PC-3 (cell line): ENCODE results near the gene SLC16A13. TPM values are rescaled to one million over a fixed set of nuclear protein-coding genes. Genes with fewer than 3 reads are reported as not detected.

Experiments used
- ATAC-seq: fragments of 200-7000 bp; cut with Tn5 transposase; 2 replicates; pipeline ENCODE4 v1.9.1; 2020; ENCODE audit warnings: mild to moderate bottlenecking, moderate library complexity
- BruUV-seq: library from RNA; stranded (reverse); fragments of 400-500 nt; replicated peaks from 2 replicates; lab custom pipeline; 2021; lab: Mats Ljungman, UMichigan
- CTCF ChIA-PET: fragments of 300-600 bp; sonication (Branson Sonifier 250); formaldehyde crosslinking; loops from one replicate; lab custom pipeline; 2022; ENCODE audit warnings: antibody characterized with exemption; lab: Charles Lee
- POLR2A ChIA-PET: fragments of 300-600 bp; sonication (Branson Sonifier 250); formaldehyde crosslinking; loops from one replicate; lab custom pipeline; 2022; ENCODE audit warnings: antibody characterized with exemption; ENCODE audit not compliant: unreplicated experiment; lab: Charles Lee
- DNase-seq: peaks from one replicate; pipeline ENCODE4 v3.0.0-alpha.2; 2015
- H2AFZ ChIP-seq: fragments of 300-600 bp; sonication (generic); 2 replicates; pipeline ENCODE4 v1.6.0; 2016; ENCODE audit warnings: antibody characterized with exemption, low read length
- H3F3A ChIP-seq: fragments of 300-600 bp; sonication (generic); one replicate; pipeline ENCODE4 v1.6.0; 2017; ENCODE audit warnings: antibody characterized with exemption, low read length, control low read depth, mild to moderate bottlenecking; ENCODE audit not compliant: unreplicated experiment
- H3K27ac ChIP-seq: fragments of 300-600 bp; sonication (generic); 2 replicates; pipeline ENCODE4 v1.5.1; 2016; ENCODE audit warnings: mild to moderate bottlenecking, low read length
- H3K27me3 ChIP-seq: fragments of 300-600 bp; sonication (generic); 2 replicates; pipeline ENCODE4 v1.6.1; 2016; ENCODE audit warnings: low read length, mixed read lengths
- H3K36me3 ChIP-seq: fragments of 300-600 bp; sonication (generic); 2 replicates; pipeline ENCODE4 v1.6.1; 2016; ENCODE audit warnings: low read depth, mixed run types, low read length, mixed read lengths
- H3K4me1 ChIP-seq: fragments of 300-600 bp; sonication (generic); 2 replicates; pipeline ENCODE4 v1.5.1; 2016; ENCODE audit warnings: low read length; ENCODE audit not compliant: insufficient read depth
- H3K4me2 ChIP-seq: fragments of 300-600 bp; sonication (generic); 2 replicates; pipeline ENCODE4 v1.6.0; 2016; ENCODE audit warnings: low read length
- H3K4me3 ChIP-seq: fragments of 300-600 bp; sonication (generic); 2 replicates; pipeline ENCODE4 v1.5.1; 2016; ENCODE audit warnings: mild to moderate bottlenecking, low read length, mixed read lengths
- H3K79me2 ChIP-seq: fragments of 300-600 bp; sonication (generic); 2 replicates; pipeline ENCODE4 v1.6.1; 2017; ENCODE audit warnings: low read length, mixed read lengths
- H3K9ac ChIP-seq: fragments of 300-600 bp; sonication (generic); 2 replicates; pipeline ENCODE4 v1.6.0; 2016; ENCODE audit warnings: mild to moderate bottlenecking, low read length
- H3K9me2 ChIP-seq: fragments of 300-600 bp; sonication (generic); replicated peaks from 2 replicates; pipeline ENCODE4 v1.6.1; 2016; ENCODE audit warnings: mixed run types, low read length, mixed read lengths
- H3K9me3 ChIP-seq: fragments of 300-600 bp; sonication (generic); 2 replicates; pipeline ENCODE4 v1.6.1; 2016; ENCODE audit warnings: low read length, mixed read lengths
- H4K20me1 ChIP-seq: fragments of 300-600 bp; sonication (generic); 2 replicates; pipeline ENCODE4 v1.6.1; 2016; ENCODE audit warnings: low read length, mixed read lengths
- EZH2 ChIP-seq: fragments of 300-600 bp; sonication (generic); IDR thresholded peaks from one replicate; pipeline ENCODE4 v1.6.1; 2017; ENCODE audit warnings: antibody characterized with exemption, mild to moderate bottlenecking, low read length; ENCODE audit not compliant: unreplicated experiment
- EZH2phosphoT487 ChIP-seq: fragments of 300-600 bp; sonication (generic); IDR thresholded peaks from 2 replicates; pipeline ENCODE4 v1.6.1; 2018; ENCODE audit warnings: mild to moderate bottlenecking, antibody characterized with exemption, low read length, borderline replicate concordance
- intact Hi-C: fragments of 100-400 bp; cut with micrococcal nuclease; formaldehyde crosslinking; loops from 2 replicates; pipeline ENCODE4 v1.9.0; 2023
- total RNA-seq: library from RNA; depleted of rRNA; stranded (reverse); fragments of >200 nt; gene quantifications from 2 replicates; pipeline ENCODE4 v1.2.3, GENCODE V29; 2014
- TF ChIP-seq, protein P1 (sequence below): fragments of 300-600 bp; sonication (generic); conservative IDR thresholded peaks from 2 replicates; pipeline ENCODE4 v1.5.1; 2017; ENCODE audit warnings: antibody characterized with exemption, low read depth, mild to moderate bottlenecking, low read length

Gene SLC16A13
- total RNA-seq, 1 experiment from 2014 or later: 0.62 TPM

DNA sequence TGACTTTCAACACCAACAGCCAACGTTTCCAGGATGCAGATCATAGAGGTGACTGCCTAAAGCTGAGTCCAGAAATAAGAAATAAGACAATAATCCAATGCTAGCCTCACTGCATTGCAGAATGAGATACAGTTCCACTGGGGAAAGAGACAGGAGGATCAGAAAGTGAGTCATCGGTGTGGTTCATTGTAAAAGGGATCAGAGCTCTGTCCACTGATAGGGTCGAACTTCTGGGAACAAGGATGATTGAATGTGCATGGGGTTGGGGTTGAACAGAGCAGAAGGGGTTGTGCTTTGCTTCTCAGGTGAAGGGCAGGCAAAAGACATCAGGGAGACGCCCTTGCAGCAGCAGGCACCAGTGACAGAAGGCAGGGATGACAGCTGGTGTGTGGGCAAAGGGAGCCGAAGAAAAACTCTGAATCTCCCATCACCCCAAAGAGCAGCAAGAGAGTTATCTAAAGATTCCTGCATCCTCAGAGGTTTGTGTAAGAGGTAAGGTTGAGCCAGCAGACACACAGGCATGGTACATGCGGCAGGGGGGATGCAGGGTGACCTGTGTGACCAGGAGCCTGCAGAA lies 27.8 kb downstream of the SLC16A13 start:
- POLR2A ChIA-PET: interaction anchor here (0.6 kb wide), 1 partner anchor 759 kb away, joined by 3 read pairs; no protein-coding TSS in a partner anchor

DNA sequence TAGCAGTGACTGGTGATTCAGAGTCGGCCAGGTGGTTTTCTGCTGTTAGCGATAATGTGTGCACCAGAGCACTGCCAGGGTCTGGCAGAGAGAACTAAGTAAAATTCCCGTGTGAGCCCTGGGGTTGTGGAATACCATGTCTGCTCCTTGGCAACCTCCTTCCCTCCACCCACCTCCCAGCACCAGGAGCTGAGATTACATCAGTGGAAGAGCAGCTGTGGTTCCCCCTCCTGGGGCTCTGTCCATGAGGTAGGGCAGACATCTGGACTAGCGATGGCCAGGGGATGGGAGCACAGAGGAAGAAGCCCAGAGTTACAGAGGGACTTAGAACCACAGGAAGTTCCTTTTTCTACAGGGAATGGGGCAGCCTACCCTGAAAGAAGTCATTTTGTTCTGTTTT lies 28.4 kb downstream of the SLC16A13 start:
- ChIA-PET CTCF (no interaction called here), POLR2A (no interaction called here)
- no peak for ATAC-seq

More for the DNA sequence above, 27.8 kb downstream of the SLC16A13 start:
- Histone ChIP-seq H3K36me3 (no peaks in the 10 kb centered on the region), H3K27me3 (no peaks in the 10 kb centered on the region), H3F3A (no peaks in the 10 kb centered on the region), H3K4me3 (no peak overlapping the region), H3K4me1 (peaks cover 26% of the 10 kb centered on the region), H3K27ac (no peak overlapping the region), H2AFZ (no peak overlapping the region), H3K9ac (no peak overlapping the region), H3K9me3 (no peaks in the 10 kb centered on the region), H3K9me2 (no peaks in the 10 kb centered on the region), H4K20me1 (no peaks in the 10 kb centered on the region), H3K79me2 (no peaks in the 10 kb centered on the region), H3K4me2 (no peak overlapping the region)
- ATAC-seq: no peak
- CTCF ChIA-PET: no interaction called here
- no peak for TF ChIP-seq EZH2
- TF ChIP-seq EZH2phosphoT487: no peak
- TF ChIP-seq, protein P1, sequence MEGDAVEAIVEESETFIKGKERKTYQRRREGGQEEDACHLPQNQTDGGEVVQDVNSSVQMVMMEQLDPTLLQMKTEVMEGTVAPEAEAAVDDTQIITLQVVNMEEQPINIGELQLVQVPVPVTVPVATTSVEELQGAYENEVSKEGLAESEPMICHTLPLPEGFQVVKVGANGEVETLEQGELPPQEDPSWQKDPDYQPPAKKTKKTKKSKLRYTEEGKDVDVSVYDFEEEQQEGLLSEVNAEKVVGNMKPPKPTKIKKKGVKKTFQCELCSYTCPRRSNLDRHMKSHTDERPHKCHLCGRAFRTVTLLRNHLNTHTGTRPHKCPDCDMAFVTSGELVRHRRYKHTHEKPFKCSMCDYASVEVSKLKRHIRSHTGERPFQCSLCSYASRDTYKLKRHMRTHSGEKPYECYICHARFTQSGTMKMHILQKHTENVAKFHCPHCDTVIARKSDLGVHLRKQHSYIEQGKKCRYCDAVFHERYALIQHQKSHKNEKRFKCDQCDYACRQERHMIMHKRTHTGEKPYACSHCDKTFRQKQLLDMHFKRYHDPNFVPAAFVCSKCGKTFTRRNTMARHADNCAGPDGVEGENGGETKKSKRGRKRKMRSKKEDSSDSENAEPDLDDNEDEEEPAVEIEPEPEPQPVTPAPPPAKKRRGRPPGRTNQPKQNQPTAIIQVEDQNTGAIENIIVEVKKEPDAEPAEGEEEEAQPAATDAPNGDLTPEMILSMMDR: no peak
- intact Hi-C loops: loop anchor here (5.0 kb wide), 1 partner anchor 34 kb away; no protein-coding TSS in a partner anchor
- DNase-seq: no peak
- no TSS peak for BruUV-seq

More for the DNA sequence above, 28.4 kb downstream of the SLC16A13 start:
- Histone ChIP-seq H3K4me3 (no peak overlapping the region), H3K27ac (no peak overlapping the region), H3K9me2 (no peaks in the 10 kb centered on the region), H3K27me3 (no peaks in the 10 kb centered on the region), H3F3A (no peaks in the 10 kb centered on the region), H3K4me2 (no peak overlapping the region), H3K4me1 (peaks cover 19% of the 10 kb centered on the region), H3K36me3 (no peaks in the 10 kb centered on the region), H2AFZ (no peak overlapping the region), H4K20me1 (no peaks in the 10 kb centered on the region), H3K9ac (no peak overlapping the region), H3K79me2 (no peaks in the 10 kb centered on the region), H3K9me3 (no peaks in the 10 kb centered on the region)
- DNase-seq: no peak
- intact Hi-C loops: loop anchor here (5.0 kb wide), 1 partner anchor 33 kb away; no protein-coding TSS in a partner anchor
- TF ChIP-seq EZH2 (no peak), EZH2phosphoT487 (no peak)
- TF ChIP-seq, protein P1: no peak
- no TSS peak for BruUV-seq
